ENCODE measurements around the gene BEST3.

BEST3 gene

GRCh38 chr12:69698769-69699540 lies at the start of gene BEST3:
Gene BEST3 (minus strand): TSS chr12:69699303. CDS start chr12:69697798, 1,505 bp downstream.
- no peak for DNase-seq

DNA sequence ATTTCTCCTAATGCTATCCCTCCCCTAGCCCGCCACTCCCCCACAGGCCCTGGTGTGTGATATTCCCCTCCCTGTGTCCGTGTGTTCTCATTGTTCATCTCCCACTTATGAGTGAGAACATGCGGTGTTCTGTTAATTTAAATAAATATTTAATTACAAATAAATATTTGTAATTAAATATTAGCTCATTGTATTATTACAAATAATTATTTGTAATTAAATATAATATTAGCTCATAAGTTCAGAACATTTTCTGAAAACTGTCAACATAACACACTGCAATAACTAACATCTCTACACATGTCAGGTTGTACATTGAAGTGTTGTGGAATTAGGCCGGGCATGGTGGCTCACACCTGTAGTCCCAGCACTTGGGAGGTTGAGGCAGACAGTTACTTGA lies 45.0 kb upstream of the BEST3 start:
- DNase-seq, result no peak

- DNase-seq, result peak; percentile 72 to 77
Measured at GRCh38 chr12:69739287-69740191, 40.4 kb upstream of the BEST3 start.

DNA sequence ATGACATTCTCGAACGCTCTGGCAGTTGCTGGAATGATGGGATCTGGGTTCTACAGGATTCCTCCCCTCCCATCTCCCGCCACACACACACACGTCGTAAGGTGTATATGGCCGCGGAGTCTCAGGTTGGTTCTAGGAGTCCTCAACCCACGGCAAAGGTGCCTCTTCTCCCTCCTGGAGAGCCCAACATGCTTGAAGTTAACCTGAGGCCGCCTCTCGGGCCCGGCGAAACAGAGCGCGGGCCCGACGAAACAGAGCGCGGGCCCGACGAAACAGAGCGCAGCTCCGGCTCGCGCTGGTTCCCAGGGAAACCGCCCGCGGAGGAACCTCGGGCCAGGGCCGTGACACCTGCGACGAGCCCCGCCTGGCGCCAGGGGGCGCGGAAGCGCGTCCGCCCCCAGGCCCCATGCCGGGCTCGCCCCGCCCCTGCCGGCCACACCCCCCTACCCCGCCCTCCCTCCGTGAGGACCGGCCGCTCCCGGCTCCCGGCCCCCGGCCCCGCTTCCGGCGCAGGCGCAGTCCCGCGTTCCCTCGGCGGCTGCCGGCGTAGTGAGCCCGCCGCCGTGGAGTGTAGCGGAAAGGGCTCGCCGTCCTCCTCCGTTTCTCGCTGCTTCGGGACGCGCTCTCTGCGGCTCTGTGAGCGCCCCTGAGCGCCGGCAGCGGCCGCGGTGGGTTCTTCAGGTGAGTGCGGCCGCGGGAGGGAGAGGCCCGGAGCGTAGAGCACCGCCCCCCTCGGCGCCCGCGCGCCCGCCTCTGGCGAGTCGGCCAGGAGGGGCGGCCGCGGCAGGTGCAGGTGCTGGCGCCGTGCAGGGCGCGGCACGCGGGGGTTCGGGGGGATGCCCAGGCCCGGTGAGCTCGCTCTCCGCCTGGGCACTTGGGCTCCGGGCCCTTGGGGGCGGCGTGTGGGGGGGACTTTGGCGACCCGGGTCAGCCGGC lies 39.5 kb upstream of the BEST3 start, which contains the start of gene RAB3IP:
TSS of gene RAB3IP (plus strand) at position 510 of the 936 bp plus-strand sequence. CDS start 16,549 bp downstream, outside the sequence.
- peak; percentile 90 to 93 for DNase-seq

GRCh38 chr12:69733638-69734037 lies 34.5 kb upstream of the BEST3 start:
- DNase-seq, result no peak

DNA sequence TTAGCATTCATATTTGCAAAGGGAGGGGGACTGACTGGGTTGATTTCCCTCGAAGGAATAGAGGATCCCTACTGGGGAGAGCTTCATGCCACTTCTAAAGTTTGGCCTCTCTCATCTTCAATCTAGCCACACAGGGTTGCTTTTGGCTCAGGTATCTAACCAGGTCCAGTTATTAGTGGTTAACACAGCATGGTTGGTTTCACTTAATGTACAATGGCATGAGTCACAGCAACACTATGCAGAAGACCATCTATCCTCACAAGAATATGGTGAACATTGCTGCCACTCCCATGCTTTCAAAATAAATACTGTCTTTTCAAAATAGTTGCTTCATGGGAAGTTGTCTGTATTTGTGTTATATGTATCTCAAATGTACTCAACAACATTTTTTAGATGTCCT lies 33.0 kb upstream of the BEST3 start:
- DNase-seq, result no peak

GRCh38 chr12:69726922-69727321 lies 27.8 kb upstream of the BEST3 start:
- no peak for DNase-seq

DNA sequence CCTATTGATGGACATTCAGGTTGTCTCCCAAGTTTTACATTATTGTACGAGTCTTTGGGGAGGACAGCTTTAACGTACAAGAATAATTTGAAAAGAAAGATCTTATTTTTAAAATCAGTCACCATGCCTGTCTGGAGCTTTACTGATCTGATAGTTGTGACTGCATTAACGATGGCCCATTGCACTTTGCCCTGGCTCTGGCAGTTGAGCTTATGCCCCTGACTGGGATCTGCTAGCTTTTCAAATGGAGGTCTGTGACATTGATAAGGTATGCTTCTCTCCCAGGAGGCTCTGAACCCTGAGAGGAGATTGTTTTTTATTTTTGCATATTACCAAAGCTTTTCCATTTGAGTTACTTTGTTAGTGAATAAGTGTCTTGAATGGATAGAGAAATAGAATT lies 21.6 kb upstream of the BEST3 start:
- DNase-seq, result no peak

DNA sequence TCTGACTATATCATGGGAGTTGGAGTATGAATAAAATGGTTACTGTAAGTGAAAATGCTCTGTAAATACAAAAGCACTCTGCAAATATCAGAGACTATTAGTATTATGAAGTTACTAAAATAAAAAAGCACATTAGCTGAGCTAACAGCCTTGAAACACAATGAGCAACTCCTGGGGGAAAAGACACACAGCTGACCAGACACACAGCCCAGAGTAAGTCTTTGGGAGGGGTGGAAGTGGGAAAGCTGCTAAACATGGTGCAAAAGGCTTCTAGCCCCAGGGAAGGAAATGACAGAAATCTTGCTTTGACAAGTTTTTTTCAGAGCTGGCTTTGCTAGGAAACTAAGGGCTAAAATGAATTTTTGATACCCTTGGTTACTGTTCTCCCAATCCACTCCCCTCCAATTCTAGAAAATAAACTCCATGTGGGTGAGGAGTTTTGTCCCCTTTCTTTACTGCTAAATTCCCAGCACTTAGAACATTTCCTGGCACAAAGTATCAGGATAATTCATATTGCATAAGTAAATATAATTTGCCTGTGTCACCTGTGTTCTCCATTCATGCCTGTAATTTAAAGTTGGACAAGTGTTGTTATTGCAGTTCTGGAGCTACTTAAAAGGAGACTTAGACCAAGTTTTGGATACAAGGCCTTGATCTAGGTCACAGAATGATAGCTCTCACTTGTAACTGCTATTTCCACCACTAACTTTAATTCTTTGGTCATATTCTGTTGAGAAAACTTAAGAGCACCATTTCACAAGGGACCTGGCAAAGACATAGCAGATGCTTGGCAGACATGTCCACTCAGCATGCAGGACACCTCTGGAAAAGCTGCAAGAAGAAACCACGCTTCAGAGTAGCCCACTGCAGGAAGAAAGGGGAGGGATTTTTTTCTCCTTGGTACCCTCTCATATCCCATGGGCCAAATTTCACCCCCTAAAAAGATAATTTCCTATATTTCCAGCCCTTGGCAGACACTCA lies 20.5 kb upstream of the BEST3 start:
- DNase-seq, result no peak

DNA sequence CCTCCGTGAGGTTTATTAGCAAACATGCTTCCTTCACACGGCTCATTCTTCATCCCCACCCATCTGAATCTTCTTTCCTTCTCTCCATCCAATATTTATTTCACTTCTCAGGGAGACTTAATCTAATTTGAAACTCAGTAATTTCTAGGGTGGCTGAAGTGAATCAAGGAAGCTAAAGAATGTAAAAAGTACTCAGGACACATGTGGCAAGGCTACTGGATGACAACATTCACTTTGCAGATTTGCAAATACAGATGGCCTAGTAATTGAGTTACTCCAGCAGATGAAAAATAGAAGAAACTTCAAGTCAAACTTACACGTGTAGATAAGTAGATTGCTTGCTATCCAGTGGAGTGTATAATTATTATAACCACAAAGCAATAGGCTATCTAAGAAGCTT lies 15.4 kb upstream of the BEST3 start:
- no peak for DNase-seq

DNA sequence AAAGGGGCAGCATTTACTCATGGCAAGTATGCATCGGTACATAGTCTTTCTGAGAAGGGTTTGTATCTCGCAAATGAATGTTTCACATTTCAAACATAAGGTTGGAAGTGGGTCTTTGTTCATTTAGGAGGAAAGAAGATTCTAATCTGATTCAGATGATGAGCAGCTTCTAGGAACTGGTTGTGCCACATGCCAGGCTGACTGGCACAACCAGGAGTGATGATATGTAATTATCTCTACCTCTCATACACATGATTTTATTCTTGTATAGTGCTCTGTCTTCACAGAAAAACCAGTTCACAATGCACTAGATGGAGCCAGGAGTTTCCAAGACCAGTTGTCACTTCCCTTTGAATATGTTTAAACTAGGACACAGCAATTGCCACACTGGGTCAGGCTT lies 13.7 kb upstream of the BEST3 start:
- no peak for DNase-seq

DNA sequence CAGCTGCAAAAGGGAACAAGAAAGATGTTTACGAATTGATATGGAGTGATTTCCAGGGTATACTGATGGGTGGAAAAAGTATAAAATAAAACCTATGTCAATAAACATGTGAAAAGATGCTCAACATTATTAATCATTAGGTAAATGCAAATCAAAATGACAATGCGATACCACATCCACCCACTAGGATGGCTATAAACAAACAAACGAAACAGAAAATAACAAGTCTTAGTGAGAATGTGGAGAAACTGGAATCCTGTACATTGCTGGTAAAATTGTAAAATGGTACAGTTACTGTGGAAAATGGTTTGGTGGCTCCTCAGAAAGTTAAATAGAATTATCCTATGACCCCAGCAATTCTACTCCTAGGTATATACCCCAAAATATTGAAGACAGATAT lies 9.5 kb upstream of the BEST3 start:
- DNase-seq, result no peak

DNA sequence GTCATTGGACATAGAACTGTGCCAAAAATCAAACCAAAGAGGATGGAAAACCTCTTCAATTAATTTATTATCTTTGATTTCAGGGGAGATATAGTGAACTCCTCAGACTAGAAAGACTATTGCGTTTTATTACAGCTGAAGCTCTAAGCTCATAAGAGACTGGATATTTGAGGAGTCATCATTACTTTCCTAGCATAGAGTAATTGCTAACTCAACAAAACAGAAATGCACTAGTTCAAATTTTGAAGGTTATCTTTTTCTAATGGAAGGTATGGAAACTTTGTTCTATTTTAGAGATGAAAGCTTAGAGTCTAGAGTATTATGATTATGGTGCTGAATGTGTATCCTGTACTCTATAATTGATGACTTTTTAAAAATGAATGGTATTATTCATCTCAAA lies 5.3 kb upstream of the BEST3 start:
- no peak for DNase-seq

GRCh38 chr12:69703146-69703642 lies 4.1 kb upstream of the BEST3 start:
- DNase-seq, result no peak

DNA sequence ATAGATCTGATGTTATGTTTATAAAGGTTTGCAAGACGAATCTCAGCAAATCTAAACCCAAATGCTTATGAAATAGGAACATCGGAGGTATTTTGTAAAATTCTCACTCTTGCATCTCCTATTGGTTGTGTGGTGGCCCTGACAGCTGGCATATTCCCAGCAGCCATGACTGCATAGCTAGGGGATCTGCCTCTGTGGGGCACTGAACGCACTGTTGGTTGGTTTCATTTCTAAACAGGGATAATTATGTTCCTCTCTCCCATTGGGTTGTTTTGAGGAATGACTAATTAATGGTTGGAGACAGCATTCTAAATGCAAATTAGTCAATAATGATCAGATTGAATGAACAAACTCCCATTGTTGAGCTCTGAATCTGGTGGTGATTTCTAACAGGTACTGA lies 2.7 kb upstream of the BEST3 start:
- no peak for DNase-seq

DNA sequence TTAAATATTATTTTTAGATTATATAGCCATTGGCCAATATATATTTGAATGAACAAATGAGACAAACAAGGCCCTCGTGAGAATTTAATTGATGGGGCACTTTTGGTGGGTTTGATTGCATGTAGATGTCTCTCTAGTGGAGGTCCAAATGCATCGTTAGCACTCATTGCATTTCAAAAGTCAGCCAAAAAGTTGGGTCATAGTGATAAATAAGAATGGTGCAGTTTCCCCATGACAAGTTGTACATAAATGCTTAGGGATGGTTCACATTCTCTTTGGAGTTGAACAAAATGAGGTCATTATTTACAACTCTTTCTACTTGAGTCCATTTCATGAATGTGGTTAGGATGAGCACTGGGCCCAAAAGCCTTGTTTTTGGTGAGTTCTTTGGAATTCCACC lies 1.0 kb downstream of the BEST3 start:
- DNase-seq, result no peak

DNA sequence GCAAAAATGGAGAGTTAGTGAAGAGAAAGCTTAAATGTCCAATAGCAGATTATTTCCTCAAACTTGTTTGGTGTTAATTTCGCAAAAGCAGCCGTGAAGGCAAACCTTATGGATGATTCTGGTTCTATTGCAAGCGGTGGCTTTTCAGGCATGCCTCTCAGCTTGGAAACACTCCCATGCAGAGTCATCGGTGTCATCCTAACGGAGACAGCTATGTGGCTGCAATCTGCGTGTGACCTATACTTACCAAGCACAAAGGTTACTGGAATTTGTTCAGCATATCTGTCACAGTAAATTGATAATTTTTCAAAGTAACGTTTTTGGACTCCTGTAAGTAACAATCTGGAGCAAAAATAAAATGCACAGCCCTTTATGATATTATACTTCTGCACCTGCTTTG lies 5.0 kb downstream of the BEST3 start:
- DNase-seq, result no peak

- no peak for DNase-seq
Measured at GRCh38 chr12:69689638-69690037, 9.5 kb downstream of the BEST3 start.

DNA sequence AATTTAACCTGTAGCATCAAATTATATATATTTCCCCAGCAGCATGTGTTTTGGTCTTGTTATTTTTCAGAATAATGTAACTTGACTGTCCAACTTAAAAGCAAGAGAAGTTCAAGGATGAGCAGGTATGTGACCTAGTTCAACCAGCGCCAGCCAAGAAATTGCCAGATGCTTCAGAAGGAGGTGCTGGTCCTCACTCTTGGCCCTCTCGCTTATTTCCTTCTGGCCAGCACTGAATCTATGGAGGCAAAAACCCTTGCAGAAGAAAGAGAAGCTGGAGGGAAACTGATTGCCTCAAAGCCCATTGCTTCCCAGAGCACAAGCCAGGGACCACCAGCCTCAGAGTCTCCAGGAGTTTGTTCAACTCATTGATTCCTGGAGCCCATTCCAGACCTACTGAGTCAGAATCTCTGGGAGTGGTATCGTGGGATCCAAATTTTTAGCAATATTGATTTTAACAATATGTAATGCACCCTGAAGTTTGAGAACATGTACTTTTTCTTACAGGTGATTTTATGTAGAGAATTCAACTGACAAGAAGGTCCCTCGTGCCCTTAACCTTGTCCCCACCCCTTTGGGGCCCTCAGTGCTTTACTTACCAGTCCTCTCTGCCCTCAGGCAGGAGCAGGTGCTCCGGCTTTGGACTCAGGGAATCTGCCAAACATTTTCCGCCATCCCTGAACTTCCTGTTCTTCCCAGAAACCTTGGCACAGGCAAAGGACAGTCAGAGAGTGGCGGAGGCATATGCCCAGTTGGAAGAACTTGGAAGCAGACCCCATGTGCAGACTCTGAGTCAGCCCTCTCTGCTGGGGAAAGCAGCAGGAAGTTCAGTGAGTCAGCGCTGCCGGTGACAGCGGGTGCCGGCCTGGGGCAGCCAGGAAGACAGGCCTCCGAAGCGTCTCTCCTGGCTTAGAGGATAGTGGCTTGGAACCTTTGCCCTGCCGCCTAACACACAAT lies 10.4 kb downstream of the BEST3 start:
- peak; percentile 1 to 35 for DNase-seq

DNA sequence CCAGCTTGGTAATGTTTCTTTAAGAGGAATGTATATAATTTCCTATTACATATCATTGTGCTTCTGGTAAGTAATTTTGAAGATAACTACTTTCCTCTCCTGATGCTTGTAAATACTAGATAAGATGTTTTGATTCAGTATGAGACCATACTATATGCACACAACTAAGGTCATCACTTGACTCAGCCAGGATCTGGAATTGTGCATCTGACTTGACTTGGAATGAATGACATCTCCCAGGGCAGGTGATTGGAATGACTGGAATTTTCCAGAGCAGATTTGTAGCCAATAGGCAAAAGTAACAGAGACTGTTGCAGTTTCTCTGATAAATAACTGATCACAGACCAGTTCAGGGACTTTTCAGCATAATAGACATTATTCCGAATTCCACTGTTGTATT lies 11.1 kb downstream of the BEST3 start:
- DNase-seq, result no peak

All from CD4-positive, alpha-beta T cell treated with Interleukin-4 for 1 hour (primary cell).